GM10847 (cell line): ENCODE results near the gene KRT8.

Experiments used
- POLR2A ChIP-seq: IDR thresholded peaks from 2 replicates; pipeline ENCODE4 v1.6.1; 2011; ENCODE audit not compliant: insufficient read length; ENCODE audit errors: extremely low read depth

The KRT8 gene

DNA sequence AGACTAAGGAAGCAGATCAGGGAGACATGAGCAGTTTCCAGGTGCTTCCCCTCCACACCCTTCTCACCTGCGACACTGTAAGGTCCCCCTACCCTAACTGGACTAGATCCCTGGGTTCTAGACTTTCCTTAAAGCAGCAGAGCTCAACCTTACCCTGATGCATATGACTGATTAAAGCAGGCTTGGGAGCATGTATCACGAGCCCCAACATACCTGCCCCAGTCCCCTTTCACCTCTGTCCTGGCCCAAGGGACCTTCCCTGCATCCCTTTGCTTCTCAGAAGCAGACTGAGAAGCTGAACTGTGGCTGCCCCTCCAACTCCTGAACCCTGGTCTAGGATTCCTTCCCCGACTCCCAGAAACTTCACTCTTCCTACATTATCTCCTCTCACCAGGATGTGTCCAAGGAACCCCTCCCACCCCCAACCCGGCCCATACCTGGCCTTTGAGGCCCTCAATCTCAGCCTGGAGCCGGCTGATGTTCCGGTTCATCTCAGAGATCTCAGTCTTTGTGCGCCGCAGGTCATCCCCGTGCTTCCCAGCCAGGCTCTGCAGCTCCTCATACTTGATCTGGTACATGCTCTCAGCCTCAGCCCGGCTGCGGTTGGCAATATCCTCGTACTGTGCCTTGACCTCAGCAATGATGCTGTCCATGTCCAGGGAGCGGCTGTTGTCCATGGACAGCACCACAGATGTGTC, 5.4 kb downstream of the KRT8 start:
- TF ChIP-seq POLR2A: no peak

DNA sequence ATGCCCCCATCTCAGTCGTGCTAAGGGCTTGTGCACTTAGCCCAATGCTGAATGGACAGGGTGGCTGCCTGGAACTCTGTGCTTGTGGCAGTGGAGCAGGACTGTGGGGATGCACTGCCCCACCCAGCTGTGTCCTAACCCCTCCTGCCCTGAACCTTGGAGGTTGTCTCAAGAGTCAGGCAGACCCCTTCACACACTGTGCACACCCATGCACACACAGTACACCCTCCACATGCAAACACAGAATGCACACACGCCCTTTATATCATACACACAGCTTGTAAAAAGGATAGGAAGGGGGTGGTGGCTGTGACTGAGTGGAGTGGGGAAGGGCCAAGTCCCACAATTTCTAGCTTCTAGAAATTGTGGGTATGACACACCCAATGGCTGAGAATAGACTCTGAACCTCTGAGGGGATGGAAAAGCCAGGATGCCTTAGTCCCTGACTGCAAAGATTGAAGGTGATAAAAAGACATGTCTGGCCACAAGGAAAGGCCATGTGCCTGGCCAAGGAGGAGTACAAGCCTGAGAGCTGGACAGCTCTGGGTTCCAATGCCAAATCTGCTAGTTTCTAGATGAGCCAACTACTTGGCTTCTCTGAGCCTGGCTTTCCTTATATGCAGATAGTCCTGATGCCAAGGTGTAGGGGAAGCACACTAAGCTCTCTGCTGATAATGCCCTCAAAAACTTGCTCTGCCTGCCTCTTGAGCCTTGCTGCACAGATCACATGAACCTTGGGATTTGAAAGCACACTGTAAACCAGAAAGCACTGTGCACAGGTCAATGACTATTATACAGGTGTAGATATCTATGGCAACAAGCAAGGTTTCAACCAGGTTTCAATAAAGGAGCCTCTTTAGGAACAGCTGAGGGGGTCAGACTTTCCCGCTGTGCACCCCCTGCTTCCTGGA, 8.4 kb downstream of the KRT8 start:
- TF ChIP-seq POLR2A: no peak

DNA sequence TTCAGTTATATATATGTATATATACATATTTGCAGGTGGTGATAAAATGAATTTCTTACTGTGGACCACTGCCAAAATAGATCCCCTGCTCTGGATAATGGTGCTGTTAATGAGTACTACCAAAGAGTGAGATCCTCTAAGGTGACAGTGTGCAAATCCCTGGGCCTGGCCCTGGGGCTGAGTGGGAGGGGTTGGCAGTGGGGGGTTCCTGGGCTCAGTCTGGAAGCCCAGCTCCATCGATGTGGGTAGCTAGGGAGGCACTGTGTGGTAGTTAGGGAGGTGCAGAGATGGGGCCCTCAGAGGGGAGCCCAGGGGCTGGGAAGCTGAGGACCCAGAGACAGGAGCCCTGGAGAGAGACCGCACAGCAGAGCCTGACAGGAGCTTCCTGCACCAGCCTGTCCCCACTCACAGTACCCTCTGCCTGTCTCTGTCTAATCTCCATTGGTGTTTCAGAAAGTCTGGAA, 9.1 kb downstream of the KRT8 start:
- no peak for TF ChIP-seq POLR2A

DNA sequence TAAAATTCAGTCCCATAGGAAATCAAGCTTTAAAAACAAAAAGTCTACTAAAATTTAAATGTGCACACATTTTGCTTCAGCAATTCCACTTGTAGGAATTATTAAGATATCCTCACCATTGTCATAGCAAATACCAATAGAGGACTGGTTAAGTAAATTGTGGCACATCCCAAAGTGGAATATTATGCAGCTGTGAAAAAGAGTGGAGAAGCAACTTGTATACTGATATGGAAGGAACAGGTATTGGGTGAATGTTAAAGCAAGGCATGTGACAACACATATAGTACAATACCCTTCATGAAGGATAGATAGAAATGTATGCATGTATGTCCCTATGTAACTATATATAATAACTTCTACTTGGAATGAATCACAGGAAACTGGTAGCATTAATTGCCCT, 11.9 kb downstream of the KRT8 start:
- no peak for TF ChIP-seq POLR2A

DNA sequence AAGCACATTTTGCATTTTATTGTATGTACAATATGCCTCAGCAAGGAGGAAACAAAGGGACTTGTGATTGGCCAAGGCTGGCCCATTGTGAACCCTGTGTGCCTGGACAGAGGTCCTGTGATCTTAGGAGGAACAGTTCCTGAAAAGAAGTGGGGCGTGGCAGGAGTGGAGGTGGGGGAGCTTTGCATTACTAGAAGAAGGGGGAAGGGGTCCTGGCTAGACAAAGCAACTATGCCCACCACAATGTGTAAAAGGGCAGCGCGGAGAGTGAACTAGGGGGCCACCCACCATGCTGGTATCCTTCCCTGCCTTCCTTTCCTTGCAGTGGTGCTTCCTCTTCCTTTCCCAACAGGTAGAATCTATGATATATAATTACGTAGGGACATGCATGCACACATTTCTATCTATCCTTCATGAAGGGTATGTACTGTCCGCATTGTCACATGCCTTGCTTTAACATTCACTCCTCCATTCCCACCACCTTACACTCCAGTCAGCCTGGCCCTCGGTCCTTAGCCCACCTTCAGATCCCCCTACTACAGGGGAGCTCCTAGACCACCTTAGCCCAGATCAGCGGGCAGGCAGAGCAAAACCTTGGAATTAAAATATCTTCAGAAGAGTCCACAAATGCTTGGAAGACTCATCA, 12.5 kb downstream of the KRT8 start:
- TF ChIP-seq POLR2A: no peak

DNA sequence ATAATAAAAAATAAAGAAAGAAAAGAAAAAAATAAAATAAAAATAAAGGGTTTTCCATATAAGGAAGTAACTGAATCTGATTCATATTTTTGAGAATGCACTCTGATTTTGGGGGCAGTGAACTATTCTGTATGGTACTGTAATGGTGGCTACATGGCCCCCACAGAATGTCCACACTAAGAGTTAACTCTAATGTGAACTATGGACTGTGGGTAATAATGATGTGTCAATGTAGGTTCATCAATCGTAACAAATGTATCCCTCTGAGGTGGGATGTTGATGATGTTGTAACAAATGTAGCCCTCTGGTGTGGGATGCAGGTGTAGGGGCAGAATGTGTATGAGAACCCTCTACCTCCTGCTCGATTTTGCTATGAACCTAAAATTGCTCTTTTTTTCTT, 13.8 kb downstream of the KRT8 start:
- TF ChIP-seq POLR2A: no peak

DNA sequence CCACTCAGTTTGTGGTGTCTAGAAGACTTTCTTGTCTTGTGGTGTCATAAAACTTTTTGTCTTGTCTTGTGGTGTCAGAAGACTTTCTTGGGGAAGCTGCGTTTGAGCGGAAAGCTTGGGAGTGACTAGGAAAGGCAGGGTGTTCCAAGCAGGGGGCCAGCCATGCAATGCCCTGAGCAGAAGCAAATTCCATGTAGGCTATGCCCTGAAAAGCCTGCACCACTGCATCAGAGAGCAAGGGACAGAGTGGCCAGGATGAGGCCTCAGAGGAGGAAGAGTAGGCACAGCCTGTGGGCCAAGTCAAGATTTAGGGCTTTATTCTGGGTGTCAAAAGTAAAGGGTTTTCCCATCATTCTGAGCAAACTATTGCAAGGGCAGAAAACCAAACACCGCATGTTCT, 14.5 kb downstream of the KRT8 start:
- no peak for TF ChIP-seq POLR2A

DNA sequence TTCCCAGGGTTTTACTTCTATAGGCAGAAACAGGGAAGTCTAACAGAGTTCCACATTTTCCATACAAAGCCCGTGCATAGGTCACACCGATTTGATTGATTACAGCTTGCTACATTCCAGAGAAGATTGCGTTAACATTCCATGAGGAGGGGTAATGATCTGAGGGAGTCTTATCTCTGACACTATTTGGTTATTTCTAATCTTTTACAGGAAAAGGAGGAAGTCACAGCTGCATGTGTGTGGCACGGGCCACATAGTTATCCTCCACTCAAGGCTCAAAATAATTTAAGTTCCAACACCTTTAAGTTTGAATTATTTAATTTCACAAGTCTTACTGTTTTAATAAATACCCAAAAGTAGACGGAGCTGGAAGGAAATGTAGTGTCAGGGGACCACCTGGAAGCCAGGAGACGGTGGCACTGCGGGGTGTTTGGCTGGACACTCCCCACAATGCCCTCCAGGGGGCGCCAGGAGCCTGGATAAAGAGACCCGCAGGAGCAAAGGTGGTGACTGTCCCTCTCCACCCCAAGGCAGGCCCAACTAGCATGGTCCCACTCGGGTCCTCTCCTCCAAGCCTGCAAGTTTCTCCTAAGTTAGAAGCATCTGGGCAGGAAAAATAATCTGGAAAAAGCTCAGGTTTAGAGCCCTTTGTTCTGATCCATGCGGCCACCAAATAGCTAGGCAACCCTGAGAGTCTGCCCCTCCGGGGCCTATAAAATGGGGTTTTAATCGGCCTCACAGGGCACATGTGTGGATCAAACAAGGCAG, 20.2 kb downstream of the KRT8 start:
- no peak for TF ChIP-seq POLR2A

DNA sequence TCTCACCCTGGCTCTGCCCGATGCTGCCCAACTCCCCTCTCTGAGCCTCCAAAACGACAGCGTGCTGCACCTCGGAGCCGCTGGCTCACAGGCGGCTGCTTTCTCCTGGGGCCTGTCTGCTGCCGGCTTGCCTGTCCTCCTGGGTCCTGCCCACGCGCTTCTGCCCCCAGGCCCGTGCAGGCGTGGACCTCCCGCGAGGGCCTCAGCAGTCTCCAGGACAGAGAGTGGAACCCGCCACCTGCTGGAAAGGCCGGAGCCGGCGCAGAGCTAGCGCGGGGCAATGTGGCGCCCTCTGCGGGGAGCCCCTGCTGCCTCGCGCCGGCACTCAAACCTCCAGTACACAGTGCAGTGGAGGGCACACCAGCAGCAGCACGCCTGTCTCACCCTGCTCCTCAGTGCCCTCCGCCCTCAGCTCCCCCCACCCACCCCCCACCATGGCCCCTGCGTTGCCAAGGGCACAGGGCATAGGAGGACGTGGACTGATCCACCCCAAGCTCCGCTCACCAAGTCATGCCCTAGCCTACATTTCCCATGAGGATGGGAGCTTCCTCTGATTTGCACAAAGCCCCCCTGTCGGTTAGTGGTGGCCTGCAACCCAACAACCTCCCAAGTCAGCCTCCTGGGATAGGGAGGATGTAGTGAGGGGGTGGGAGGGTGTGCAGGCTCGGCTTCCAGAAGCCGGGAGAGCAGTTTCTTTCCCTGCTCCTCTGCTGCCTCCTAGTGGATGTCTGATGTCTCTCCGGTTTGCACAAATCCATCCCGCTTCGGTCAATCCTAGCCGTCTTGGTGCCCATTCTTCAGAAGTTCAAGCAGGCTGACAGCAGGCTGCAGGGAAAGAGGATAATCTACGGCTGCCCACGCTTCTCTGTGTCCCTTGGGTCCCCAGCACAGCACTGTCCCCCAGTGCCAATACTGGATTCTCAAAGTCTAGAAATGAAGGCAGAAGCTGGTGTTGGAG, 25.2 kb downstream of the KRT8 start:
- TF ChIP-seq POLR2A: no peak

DNA sequence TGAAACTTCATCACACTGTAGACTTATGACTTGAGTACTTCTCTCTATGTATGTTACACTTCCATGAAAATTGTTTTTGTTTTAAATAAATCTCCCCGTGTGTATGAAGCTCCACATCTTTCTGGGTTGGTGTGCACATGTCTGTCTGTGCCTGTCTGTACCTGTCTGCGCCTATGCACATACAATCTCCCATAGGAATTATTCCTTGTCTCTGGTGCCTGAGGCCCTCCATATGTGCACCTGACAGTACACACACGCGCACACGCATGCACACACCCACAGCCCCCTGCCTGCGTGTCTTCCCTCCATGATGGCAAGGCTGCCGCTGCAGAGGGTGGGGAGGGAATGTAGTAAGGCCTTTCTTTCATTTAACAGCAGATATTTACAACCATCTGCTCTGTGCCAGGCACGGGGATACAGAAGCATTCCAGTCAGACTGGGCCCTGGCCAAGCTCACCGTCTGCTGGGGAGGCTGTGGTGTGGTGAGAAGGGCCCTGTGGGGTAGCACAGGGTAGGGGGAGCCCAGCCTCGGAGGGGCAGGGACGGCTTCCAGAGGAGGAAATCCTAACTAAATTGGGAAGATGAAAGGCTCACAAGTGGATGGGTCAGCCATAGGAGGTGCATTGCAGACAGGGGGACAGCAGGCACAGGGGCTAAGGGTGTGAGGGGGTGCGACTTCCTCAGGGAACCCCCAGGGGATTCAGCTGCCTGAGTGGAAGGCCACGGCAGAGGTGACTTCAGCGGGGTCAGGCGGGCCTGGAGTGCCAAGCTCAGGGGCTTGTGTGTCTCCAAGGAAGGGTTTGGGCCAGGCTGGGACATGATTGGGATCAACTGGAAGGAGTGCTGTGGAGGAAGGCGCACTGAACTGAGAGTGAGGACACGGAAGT, 26.1 kb downstream of the KRT8 start:
- no peak for TF ChIP-seq POLR2A

DNA sequence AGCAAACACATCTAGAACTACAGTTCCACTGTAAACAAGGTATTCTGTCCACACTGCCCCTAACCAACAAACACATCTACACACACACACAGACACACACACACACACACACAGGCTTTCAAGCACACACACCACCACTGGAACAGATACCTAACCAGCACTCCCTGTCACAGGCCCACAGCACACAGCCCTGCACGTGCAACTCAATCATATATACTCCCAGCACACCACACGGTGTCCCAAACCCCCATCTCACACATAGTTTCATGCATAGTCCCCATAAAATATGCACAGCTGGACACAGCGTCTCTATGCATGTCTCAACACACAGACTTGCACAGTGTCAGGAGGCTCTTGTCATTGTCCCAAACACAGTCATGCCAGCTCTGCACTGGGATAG, 27.6 kb downstream of the KRT8 start:
- no peak for TF ChIP-seq POLR2A

DNA sequence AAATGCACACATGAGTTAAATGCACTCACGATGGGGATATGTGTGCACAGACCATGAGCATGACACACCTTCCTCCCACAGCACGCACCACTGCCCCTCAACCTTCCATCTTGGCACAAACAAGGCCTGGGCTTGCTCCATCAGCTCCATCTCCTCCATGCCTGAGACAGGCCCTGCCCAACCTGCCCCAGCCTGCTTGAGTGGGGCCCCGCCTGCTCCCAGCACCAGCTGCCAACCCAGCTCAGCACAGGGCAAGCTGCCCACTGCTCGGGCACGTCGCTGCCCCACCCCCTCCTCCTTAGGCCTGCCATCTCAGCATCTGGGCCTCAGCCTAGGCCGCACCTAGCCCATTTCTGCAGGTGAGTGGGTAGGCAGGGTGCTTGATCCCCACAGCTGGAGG, 28.5 kb downstream of the KRT8 start:
- TF ChIP-seq POLR2A: no peak
